Activated T-helper 1 cell treated with anti-CD3 and anti-CD28 coated beads, Interleukin-12 subunit alpha, Interleukin-12 subunit beta, Interleukin-2, Interleukin-4 antibody, amounts not matched to agents 30 ng/mL and 10 ng/mL and 1 ng/mL, durations not matched to agents 14 hours and 24 hours and 36 hours (primary cell): Measurements from ENCODE around the gene OXGR1. TPM values are rescaled to one million over a fixed set of nuclear protein-coding genes. Genes with fewer than 3 reads are reported as not detected.

Experiments
- total RNA-seq: library from RNA; stranded (reverse); gene quantifications from 2 replicates; pipeline ENCODE4 v1.2.3, GENCODE V29; 2022

Gene OXGR1
- total RNA-seq, 1 donor from 2014 or later, result not detected

Other genes with a start within 250 kb of the OXGR1 start
- 20.7 and 24.2 TPM in 2 replicates for gene MBNL2, start 227.9 kb upstream of the OXGR1 start, total RNA-seq